Hematopoietic multipotent progenitor cell treated with erythropoietin and hydrocortisone succinate and interleukin-3 and kit ligand, for 6 days (in vitro differentiated cells): ENCODE measurements around the gene POU6F2.

Source experiments
- DNase-seq: peaks from one replicate; pipeline ENCODE4 v3.0.0-alpha.2; 2015

The POU6F2 gene

GRCh38 chr7:39261771-39262170 is 284.1 kb downstream of the POU6F2 start:
- no peak for DNase-seq

DNA sequence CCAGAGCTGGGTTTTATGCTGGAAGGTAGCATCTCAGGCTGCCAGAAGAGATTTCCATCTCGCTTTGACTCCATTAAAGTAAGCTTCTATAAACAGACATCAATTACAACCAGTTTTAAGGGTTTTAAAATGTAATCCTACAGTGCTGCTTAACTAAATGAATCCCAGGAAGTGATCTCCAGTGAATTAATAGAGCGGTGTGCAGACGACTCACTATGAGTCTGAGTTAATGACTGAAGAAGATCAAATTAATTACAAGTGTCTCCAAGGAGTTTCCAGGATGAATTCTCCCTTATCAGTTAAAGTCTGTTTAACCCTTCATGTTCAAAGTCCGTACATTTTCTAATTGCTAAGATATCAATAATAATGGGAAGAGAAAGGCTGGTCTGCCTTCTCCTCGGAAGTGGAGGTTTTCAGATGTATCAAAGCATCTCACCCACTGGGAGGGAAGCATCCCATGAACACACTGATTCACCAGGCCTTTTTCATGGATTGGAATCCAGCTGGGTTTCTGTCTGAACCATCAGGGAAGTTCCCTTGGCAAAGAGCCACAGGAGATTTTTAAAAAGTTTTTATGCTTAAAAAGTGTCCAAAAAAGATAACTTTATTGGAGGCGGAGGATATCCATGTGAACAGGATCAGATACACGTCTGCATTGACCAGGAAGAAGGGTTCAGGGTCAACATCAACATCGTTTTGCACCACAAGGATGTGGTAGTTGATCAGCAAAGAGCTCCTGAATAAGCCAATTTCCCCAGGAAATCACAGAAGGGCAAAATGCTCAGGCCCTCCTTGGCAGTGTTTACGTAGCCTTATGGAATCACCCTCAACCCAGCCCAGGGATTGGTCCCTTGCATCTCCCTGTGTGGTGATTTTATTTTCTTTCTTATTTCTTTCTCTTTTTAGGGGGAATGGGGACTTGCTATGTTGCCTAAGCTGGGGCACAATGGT is 288.2 kb downstream of the POU6F2 start:
- DNase-seq = no peak

- no peak for DNase-seq
Measured at GRCh38 chr7:39269034-39269433, 291.3 kb downstream of the POU6F2 start.

DNA sequence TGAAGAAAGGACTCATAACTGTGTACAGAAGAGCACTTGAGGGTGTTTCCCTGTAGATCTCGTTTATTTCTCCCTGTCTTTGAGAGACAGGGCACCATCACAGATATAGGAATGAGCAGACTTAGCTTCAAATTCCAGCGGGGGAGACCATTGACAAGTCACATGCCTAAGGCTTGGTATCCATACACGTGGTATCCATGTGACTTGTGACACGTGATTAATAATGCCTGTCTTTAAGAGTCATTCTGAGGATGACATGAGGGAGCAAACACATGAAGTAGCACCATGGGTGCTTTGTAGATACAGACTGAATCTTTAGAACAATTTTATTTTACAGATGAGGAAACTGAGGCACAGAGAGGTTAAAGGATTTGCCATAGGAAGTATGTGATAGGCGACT is 292.3 kb downstream of the POU6F2 start:
- DNase-seq = no peak

- no peak for DNase-seq
Measured at GRCh38 chr7:39271402-39271801, 293.7 kb downstream of the POU6F2 start.

DNA sequence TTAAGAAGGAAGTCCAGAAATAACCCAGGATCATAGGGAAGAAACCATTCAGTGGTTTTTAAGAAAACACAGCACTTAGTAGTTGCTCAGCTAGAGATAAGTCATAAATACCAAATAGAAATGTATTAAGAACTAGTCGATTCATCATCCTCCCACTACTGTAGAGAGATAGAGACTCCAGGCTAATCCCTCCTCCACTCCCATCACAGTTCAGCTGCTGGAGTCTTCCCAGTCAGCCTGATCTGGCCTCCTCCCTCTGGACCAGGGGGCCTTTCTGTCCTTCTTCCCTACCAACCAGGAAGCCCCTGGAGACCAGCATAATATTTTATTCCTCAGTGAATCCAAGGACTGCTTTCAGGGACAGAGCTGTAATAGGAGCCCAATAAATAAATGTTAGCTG is 294.4 kb downstream of the POU6F2 start:
- no peak for DNase-seq

DNA sequence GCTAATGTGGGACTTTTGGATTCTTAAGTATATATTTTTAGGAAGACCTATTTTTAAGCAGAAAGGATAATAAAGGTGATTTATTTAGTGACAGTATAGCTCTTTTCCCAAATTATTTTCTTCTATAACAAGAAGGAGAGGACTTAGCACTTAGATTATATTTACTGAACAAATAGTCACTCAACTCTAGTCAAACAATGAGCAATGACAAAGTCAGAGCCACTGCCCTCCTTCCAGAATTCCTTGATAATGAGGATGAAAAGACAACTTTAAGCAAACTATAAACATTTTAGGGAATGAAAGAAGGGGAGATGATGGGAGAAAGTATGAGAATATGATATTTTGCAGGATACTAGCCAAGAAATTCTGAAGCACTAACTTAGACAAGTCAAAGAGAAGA is 295.0 kb downstream of the POU6F2 start:
- DNase-seq = no peak

- no peak for DNase-seq
Measured at GRCh38 chr7:39280337-39280736, 302.6 kb downstream of the POU6F2 start.

GRCh38 chr7:39285256-39285655 is 307.5 kb downstream of the POU6F2 start:
- no peak for DNase-seq

DNA sequence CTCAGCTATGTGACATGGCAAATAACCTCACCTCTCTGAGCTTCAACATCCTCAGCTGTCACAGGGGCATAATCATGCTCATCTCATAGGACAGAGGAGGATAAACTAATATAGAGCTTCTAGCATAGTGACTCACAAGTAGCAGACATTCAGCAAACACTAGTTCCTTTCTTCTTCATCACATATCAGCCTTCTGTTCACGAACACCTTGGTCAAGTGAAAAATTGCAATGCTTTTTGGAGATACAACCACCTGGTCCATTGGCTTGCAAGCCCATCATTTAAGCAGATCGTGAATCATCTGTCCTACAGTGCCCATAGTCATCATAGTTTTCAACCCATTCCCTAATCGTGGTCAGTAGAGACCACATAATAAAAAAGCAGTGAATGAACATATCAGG is 310.6 kb downstream of the POU6F2 start:
- DNase-seq = no peak

- DNase-seq = no peak
Measured at GRCh38 chr7:39291628-39292410, 314.1 kb downstream of the POU6F2 start.

DNA sequence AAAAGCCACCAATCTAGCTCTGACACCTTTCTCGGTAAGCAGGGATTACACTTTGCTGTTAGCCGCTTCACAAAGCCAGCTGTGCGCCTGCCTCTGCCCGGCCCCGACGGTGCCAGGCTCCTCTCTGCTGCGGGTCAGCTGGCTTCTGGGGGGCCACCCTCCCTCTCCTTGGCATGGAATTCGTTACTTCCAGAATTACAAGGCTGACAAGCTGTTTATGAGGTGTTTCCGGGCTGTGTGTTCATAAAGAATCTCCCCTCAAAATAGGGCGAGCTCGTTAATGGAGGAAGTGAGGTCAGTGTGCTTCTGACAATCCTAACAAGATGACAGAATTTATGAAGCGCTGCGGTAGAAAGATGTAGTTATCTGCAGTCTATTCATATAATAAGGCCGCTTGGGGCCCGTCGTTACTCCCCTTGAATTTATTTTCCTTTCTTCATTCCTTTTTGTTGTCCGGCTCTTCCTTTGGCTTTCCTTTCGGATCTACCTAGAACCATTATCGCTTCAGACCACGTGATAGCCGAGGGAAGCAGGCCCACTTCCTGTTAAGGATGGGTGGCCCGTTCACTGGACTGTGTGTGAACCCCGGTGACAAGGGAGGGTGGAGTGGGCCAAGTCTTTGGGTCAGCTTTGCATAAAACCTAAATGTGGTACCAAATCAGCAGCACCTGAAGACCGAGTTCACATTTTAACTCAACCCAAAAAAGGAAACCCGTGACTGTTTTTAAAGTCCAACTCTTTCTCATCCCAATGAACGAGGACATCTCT is 315.5 kb downstream of the POU6F2 start:
- DNase-seq = no peak

DNA sequence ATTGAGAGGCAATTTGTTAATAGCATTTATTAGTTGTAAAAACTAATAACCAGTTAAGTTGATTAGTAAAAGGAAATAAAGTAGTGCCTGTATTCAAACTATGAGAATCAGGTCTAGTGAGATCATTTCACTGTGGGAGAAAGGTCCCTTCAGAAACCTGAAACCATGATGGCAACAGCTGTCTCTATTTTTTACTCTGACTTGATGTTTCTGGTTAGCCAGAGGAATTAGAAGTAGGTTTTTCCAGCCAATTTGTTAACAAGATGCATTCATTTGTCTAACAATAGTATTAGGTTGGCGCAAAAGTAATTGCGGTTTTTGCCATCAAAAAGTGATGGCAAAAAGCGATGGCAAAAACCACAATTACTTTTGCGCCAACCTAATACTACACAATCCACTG is 316.3 kb downstream of the POU6F2 start:
- DNase-seq = no peak

- DNase-seq = no peak
Measured at GRCh38 chr7:39295796-39296195, 318.1 kb downstream of the POU6F2 start.

DNA sequence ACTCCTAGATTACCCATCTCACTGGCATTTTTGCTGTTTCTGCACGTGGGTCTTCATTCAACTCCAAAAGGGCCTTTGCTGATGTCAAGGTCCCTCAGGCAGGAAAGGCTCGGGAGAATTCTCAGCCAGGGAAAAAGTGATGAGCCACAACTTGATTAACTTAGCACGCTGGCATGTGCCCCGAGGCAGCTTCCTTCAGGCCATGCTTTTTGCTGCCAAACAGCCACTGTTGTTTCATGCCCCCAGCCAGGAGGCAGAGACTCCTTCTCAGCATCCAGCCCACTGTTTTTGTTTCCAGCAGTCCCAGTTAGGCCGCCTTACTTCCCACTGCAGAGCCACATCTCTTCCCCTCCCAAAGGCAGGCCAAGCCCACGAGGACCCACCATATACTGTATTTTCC is 322.0 kb downstream of the POU6F2 start:
- no peak for DNase-seq

GRCh38 chr7:39300276-39300675 is 322.6 kb downstream of the POU6F2 start:
- no peak for DNase-seq

DNA sequence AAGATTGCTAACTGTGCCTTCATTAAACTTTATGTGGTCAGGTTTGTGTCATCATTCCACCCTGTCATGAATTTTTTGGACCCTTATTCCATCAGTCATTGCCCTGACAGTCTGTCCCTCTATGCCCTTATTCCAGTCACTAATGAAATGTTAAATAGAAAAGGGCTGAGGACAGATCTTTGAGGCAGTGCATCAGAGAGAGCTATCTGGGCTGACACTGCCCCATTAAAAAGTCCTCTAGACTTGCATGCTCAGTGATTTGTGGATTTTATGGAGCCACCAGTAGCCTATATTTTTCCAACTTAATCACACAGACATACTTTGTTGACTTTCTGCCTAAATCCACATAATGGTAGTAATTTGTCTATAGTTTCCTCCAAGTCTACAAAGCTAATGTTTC is 323.8 kb downstream of the POU6F2 start:
- no peak for DNase-seq

DNA sequence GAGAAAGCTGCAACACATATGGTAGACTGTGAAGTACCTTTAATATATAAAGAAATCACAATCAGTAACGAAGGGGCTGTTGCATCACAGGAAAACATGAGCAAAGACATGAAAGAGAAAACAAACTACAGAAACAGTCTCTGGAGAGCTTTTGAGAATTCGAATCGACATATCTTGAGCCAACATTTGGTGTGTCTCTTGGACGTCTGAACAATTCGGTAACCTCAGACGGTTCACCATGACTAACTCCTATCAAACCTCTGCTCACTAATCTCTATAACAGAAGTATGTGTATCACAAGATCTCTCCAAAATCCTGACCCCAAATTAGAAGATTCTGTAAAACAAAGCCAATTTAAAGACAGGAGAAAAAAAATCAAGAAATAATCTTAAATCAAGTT is 326.5 kb downstream of the POU6F2 start:
- DNase-seq = no peak

GRCh38 chr7:39304668-39305405 is 327.1 kb downstream of the POU6F2 start:
- no peak for DNase-seq

- no peak for DNase-seq
Measured at GRCh38 chr7:39306016-39306570, 328.4 kb downstream of the POU6F2 start.

DNA sequence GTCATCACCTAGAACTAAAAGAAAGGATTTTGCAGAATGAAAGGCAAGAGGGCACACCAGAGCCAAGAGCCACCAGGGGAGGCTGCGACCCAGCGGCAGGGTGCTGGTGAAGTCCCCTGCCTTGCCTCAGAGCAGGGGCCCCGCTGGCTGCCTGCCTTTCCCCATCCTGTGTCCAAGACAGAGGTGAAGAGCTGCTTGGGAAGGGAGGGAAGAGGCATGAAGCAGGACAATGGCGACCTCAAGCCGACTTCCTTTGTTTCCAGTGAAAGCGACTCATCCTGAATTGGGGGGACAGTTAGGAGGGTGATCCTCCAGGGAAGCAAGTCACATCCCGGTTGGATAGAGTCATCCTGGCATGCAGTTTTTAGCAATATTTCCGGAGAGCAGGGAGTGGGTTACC is 333.0 kb downstream of the POU6F2 start:
- no peak for DNase-seq
